NCI-H187 (cell line): ENCODE data around the gene CCT2.
"Not testable (repeated sequence)": the region's sequence is repeated elsewhere in the genome, so short reads cannot be mapped to it uniquely, and the experiment has no call there.

Source experiments
- DNase-seq, 2 experiments: peaks; one replicate each; lab custom pipeline; 2025; lab: John Stamatoyannopoulos, UW

CCT2 gene

DNA sequence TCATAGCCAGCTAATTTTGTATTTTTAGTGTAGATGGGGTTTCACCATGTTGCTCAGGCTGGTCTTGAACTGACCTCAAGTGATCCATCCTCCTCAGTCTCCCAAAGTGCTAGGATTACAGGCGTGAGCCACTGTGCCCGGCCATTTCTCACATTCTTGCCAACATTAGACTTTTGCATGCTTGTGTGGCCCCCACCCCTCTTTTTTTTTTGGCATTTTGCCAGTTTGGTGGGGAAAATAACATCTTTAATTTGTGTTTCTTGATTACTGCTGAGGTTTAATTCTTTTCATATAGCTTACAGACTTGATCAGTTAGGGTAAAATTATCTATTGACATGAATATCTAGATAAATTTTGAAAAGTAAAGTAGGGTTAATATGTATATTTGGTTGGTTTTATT lies 3.8 kb downstream of the CCT2 start:
- no peak for DNase-seq

DNA sequence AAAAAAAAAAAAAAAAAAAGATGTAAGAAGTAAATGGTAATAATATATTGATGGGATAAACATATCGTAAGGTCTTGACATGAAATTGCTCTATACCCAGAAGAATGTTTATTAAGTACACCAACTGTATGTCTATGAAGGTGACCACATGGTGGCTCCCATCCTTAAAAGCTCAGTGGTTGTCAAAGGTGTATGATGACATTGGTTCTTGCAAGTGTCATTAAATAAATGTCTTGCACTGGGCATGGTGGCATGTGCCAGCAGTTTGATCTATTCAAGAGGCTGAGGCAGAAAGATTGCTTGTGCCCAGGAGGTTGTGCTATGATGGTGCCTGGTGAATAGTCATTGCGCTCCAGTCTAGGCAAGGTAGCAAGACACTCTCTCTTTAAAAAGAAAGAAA lies 10.4 kb downstream of the CCT2 start:
- no peak for DNase-seq

DNA sequence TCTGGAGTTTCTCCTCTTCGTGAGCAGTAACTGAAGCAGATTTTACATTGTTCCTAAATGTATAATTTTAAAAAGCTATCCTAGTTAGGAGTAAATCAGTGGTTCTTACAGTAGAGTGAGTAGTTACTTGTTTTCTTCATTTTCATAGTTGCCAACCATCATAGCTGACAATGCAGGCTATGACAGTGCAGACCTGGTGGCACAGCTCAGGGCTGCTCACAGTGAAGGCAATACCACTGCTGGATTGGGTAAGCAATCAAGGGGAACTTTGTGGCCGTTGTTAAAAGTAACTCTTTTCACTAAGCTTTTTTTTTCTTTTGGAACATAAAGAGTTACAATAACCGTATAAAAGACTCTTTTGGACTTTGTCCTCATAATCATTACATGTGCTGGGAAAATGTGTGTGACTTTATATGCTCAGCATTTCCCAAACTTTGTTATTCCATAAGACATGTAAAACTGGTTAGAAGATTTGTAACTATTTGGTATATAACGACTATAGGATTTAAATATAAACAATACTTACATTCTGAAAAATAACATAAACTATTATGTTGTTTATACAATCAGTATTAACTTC lies 13.0 kb downstream of the CCT2 start:
- no peak for DNase-seq

DNA sequence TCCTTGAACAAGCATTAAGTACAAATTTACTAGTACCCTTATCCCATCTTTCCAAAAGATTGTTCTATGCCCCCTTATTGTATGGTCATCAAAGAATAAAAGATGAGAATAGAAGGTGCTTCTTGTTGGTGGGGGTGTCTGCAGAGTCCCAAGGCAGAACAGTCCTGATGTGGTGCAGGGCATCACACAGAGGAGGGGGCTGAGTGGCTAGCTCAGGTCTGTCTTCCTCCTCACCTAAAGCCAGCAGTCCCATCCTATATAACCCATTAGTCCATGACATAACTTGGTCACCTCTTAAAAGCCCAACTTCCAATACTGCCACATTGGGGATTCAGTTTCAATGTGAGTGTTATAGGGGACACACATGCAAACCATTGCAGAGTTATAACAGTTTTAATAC lies 15.5 kb downstream of the CCT2 start:
- no peak for DNase-seq

DNA sequence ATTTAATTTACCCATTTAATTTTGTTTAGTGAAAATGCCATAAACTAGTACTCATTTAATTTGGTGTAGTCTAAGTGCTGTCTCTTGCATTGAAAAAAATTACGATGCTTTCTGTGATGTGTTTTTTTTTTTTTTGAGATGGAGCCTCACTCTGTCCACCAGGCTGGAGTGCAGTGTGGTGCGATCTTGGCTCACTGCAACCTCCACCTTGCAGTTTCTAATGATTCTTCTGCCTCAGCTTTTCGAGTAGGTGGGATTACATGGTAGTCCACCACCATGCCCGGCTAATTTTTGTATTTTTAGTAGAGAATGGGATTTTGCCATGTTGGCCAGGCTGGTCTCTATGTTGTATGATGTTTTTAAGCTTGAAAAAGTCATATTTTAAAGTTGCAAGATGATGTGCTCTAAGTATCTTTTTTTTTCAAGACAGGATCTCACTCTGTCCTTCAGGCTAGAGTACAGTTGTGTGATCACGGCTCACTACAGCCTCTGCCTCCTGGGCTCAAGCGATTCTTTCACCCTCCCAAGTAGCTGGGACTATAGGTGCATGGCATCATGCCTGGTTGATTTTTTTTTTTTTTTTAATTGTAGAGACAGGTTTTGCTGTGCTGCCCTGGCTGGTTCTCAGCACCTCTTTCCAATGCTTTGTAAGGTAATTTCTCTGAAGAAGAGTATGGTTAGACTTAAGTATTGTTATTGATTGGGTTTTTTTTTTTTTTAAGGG lies 16.9 kb downstream of the CCT2 start:
- no peak for DNase-seq

DNA sequence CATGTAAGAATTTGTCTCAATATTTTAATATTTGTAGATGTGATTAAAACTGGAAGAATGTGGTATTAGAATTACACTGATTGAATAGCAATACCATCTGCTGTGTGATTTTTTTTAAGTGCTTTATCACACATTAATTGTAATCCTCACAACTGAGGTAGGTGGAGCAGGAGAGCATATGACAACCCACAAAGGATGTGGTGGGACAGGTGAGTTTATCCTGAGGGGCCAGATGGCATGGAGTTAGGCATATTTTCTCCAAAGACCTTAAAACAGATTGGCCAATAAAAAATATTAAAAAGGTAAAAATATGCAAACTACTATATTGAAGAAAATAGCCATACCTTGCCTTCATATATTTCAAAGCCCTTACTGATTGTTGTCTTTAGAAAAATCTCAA lies 17.7 kb downstream of the CCT2 start:
- DNase-seq, result no peak

DNA sequence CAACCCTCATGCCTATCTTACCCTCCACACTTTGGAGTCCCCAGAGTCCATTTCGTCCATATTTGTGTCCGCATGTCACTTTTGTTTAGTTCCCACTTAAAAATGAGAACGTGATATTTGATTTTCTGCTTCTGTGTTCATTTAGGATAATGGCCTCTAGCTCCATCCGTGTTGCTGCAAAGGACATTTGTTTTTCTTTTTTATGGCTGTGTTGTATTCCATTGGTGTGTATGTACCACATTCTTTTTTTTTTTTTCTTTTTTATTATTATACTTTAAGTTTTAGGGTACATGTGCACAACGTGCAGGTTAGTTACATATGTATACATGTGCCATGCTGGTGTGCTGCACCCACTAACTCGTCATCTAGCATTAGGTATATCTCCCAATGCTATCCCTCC lies 18.3 kb downstream of the CCT2 start:
- not testable (repeated sequence) for DNase-seq

DNA sequence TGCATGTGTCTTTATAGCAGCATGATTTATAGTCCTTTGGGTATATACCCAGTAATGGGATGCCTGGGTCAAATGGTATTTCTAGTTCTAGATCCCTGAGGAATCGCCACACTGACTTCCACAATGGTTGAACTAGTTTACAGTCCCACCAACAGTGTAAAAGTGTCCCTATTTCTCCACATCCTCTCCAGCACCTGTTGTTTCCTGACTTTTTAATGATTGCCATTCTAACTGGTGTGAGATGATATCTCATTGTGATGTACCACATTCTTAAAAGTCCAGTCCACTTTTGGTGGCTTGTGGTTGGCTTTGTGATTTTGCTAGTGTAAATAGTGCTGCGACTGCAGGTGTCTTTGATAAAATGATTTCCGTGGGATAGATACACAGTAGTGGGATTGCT lies 19.0 kb downstream of the CCT2 start:
- DNase-seq, result not testable (repeated sequence)

DNA sequence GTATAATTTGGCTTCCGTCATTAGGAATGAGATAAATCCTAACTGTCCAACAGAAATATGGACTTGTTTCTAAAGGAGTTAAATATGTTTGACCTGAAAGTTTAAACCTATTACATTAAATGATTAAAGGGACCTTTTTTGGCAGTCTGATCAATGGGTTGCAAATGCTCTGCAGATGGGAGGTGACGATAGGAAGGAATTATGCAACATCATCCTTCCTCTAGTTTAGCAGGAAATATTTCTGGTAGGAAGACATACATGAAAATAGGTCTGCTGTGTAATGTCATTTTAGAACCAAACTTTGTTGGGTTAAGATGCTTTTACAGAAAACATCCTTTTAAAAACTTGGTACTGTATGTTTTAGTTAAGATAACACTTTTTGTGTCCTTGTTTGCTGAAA lies 22.9 kb downstream of the CCT2 start:
- no peak for DNase-seq

DNA sequence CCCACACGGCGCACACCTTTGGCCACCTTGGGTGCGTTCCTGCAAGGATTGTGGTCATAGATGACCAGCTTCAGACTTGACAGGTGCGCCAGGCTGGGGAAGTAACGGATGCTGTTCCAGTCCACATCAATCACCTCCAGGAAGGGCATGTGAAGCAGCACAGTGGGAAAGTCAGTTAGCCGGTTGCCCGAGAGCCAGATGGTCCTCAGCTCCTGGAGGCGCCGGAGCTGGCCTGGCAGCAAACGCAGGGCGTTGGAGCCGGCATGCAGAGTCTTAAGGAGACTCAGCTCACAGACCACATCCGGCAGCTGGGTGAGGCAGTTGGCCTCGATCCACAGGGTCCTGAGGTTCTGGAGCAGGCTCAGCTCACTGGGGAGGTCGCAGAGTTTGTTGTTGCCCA lies 24.9 kb downstream of the CCT2 start:
- DNase-seq, result no peak

DNA sequence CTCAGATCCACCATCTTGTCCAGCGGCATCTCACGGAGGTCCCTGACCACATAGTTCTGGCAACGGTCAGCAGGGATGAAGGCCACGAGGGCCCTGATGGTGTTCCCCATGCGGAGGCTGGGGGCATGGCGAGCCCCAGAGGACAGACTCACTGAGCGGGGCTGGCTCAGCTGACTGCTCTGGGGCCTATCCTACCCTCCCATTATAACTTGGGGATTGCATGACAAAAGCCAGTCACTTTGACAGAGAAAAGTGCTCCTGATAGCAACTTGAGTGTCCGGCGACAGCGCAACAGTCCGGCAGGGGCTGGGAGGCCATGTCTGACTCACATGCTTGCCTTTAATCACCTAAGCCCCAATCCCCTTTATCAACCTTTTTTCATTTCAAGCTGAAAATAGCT lies 25.5 kb downstream of the CCT2 start, which contains the start of gene LRRC10:
TSS of gene LRRC10 (minus strand) at position 179 of the 400 bp plus-strand sequence. CDS start at position 110, 69 bp downstream.
- no peak for DNase-seq

DNA sequence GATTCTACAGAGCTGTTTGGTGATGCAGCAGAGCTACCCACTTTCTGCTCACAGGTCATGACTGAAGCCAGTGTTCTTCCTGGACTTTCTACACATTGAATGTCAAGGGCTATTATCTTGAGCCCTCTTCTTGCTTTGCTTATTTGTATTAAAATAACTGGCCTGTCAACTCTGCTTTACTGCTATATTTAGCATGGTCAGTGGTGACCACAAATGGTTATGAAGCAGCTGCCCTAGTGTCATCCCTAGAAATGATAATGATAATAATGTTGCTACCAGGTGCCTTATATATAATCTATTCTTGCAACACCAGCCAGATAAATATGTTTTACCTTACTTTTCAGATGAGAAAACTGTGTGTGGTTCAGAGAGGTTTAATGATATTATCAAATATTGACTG lies 28.1 kb downstream of the CCT2 start:
- DNase-seq, result no peak

DNA sequence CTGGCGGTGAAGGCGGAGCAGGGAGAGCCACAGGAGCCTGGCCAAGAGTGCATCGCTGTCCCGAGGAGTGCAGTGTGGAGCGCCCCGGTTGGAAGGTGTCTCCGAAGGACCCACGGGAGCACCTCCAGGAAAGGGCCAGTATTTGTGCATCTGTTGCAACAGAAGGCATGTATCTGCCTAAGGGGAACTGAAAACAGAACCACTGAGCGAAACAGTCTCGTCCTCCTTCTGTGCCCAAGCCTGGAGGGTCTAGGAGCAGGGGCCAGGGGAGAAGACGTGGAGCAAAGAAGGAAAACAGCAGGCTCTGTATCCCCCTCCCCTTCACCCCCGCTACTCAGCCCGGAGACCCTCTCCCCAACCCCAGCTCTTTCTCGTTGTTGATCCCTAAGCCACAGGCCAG lies 30.8 kb downstream of the CCT2 start:
- no peak for DNase-seq

DNA sequence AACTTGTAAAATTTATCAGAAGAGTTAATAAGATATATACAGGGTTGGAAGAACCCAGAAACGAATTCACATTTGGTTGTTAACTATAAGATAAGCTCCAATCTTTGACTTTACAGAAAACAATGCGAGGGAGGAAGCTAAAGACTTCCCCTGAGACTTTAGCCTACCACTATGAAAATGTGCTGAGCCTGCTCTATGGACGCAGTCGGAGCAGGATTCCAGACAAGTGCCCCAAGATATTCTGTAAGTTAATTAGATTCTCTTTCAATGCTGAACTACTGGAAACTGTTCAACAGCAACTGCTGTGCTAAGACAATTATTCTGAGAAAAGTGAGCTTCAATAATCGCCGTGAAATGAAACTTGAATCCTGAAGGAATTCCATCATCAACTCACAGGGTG lies 33.8 kb downstream of the CCT2 start:
- DNase-seq, result no peak

DNA sequence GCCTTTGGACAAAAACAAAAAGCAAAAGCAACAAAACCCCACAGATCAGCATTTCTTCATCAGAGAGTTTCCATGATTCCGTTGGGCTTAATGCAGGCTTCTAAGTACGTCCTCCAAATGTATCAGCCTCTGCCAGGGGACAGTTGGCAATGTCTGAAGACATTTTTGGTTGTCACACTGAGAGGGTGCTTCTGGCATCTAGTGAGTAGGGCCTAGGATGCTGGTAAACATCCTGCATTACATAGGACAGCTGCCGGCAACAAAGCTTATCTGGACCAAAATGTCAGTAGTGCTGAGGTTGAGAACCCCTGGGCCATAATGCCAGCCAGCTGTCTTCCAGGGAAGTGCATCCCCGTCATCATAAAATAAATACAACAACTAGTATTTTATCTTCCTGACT lies 34.8 kb downstream of the CCT2 start:
- DNase-seq, result no peak

DNA sequence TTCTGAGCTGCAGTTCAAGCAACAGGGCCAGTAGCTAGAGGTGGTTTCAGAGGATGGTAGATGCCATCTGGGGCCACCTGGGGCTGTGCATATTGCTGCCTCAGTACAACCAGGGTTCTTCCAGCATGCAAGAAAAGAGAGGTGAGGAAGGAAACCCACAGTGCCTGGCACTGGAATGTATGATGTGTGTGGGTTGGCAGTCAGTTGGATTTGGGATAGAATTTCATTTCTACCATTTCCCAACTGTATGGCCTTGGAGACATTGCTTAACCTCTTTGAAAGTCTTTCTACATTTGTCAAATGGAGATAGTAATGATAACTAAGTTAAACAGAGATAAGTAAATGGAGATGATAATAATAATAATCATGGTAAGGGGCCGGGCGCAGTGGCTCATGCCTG lies 35.7 kb downstream of the CCT2 start:
- no peak for DNase-seq

DNA sequence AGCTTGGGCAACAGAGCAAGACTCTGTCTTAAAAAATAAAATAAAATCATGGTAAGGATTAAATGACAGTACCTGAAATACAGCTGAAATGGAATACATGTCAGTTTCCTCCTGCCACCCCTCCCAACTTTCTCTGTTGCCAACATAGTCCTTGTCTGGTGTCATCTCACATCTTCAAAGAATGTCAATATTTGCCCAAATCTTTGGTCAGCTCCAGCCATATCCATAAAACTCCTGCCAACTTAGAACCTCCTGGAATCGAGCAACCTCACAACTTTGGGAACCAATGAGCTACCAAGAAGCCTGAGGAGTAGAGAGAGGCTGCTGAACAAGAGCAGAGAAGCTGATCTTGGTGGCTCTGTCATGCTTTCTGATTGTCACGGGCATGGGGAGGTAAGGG lies 36.3 kb downstream of the CCT2 start:
- no peak for DNase-seq

DNA sequence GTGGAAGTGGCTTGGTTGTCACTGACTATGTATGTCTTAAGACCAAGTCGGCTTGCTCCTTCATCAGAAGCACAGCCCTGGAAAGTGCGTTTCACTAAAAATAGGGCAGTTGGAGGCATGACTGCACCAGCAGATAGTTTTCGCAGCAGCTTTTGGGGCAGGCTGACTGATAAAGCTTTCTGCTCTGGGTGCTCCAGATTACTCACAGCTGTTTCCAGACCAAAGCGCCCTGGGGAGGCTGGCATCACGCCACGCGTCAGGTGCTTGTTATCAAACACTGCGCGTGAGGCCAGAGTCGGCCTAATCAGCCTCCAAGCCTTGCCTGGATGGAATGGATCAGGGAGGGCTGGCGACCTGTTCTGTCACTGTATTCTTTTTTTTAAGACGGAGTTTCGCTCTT lies 38.7 kb downstream of the CCT2 start:
- no peak for DNase-seq

DNA sequence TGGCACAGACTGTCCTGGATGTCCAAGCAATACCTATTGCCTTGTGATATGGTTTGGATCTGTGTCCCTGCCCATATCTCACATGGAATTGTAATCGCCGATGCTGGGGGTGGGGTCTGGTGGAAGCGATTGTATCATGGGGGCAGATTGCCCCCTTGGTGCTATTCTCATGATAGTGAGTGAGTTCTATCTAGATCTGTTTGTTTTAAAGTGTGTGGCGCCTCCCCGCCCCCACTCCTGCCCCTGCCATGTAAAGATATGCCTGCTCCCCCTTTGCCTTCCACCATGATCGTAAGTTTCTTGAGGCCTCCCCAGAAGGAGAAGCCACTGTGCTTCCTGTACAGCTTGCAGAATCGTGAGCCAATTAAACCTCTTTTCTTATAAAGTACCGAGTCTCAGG lies 42.2 kb downstream of the CCT2 start:
- no peak for DNase-seq

DNA sequence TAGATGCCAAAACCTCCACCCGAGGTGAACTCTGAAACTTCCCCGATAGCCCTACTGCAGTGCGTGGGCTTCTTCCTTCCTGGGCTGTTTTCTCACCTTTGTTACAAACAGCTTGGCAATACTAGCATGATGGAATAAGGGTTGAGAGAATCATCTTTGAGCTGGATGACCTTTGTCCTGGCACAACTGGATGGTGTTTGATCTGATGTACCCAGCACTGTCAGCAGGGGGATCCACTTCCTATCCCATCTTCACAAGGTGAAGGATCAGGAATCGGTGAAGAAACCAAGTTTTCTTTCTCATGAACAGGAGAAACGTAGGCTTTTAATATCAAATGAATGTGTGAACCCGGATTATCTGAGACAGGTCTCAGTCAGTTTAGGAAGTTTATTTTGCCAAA lies 44.9 kb downstream of the CCT2 start:
- no peak for DNase-seq

DNA sequence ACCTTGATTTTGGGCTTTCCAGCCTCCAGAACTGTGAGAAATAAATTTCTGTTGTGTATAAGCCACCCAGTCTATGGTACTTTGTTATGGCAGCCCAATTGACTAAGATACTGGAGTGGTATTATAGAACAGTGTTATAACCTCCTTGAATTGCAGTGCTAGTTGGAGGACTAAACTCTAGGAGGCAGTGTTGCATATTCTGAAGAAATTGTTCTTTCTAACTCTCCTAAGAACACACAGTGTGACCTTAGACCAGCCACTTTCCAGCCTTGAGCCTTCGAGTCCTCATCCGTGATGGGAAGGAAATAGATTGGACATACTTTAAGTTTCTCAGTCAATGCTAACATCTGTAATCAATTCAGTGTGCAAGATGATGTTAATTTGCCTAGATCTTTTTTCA lies 47.8 kb downstream of the CCT2 start:
- DNase-seq, result no peak

DNA sequence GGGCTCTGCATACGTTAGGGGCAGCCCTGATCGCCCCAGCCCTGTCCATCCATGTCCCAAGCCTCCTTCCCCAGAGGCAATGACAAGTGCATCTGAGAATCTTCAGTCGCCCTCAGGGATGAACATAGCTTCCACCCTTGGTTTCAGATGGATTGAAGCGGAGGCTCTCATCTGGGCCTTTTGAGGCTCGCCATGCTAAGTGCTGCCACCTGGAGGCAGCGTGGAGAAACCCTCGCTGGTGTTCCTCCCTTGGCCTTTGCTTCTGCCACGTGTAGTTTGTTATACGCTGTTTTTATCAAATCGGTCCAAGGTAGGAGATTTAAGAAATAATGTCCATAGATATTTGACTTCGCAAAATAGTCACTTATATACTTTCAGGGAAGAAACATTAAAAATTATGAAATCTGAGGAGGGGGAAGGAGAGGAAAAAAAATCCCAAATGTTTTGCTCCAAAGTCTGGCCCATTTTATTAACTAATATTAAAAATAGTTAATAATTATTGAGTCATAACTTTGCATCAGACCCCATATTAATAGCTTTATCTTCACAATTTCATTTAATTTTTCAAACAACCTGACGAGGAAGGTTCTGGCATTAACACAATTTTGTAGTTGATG lies 54.2 kb downstream of the CCT2 start:
- DNase-seq, result peak; percentile 6 to 70

DNA sequence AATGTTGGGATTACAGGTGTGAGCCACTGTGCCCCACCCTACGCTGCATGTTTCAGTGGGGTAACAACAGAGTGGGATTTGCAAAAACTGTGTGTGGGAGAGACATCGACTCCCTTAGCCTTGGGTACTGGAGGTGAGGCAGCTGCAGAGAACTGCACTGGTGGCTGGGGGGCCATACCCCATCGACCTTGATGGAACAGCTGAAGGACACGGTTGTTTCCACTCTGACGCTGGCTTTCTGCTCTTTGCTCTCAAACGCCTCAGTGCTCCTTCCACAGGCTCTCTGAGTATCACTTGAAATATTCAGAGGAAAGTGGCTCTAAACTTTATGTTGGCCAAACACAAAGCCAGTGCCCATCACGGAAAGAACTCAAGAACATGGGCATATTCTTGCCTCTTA lies 56.3 kb downstream of the CCT2 start:
- no peak for DNase-seq

DNA sequence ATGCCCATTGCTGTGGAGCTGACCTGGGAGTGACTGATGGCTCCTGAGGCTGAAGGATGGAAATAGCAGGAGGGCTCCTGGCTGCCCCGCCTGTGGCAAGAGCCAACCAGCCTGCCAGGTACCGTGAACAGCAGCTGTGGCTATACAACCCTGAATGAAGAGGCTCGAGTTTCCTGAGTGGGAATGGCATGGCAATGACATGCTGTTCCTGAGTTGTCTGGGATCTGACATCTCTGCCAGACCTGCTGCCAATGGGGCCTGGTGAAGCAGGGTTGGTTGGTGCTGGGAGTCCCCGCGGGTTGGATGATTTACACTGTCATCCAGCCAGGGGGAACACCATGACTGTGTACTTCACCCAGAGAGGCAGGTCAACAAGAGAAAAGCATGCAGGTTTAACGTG lies 57.3 kb downstream of the CCT2 start:
- peak in 1 of 2 experiments; percentile 31 for DNase-seq
